Keratinocyte (primary cell): ENCODE measurements around the gene ARHGEF16. TPM values are rescaled to one million over a fixed set of nuclear protein-coding genes. Genes with fewer than 3 reads are reported as not detected.

Source experiments
- DNase-seq: peaks from one replicate; pipeline ENCODE4 v3.0.0-alpha.2; 2011; ENCODE audit warnings: low read depth, missing footprints, low spot score
- FAIRE-seq: peaks from 2 replicates; lab custom pipeline; 2011; peaks lifted over from hg19 to GRCh38; lab: Jason Lieb, UNC
- H2AFZ ChIP-seq: 2 replicates; pipeline ENCODE4 v1.6.0; 2012; ENCODE audit warnings: low read length, control low read depth, inconsistent platforms; ENCODE audit not compliant: control insufficient read depth
- H3K27ac ChIP-seq: 2 replicates; pipeline ENCODE4 v1.5.1; 2011; ENCODE audit warnings: low read length; ENCODE audit not compliant: control insufficient read depth, insufficient read depth
- H3K27me3 ChIP-seq: 3 replicates; pipeline ENCODE4 v1.6.0; 2011; ENCODE audit warnings: low read length; ENCODE audit not compliant: control insufficient read depth, insufficient read depth; ENCODE audit errors: extremely low read depth
- H3K36me3 ChIP-seq, 2 experiments: 2 replicates in 1 of 2; 3 replicates in 1 of 2; pipeline ENCODE4 v1.5.1; 2011; ENCODE audit warnings: low read length in 2 of 2, mild to moderate bottlenecking in 1 of 2; ENCODE audit not compliant: control insufficient read depth in 2 of 2, insufficient read depth in 2 of 2; ENCODE audit errors: extremely low read depth in 1 of 2
- H3K4me1 ChIP-seq: 3 replicates; pipeline ENCODE4 v1.5.1; 2011; ENCODE audit warnings: low read length; ENCODE audit not compliant: control insufficient read depth, insufficient read depth; ENCODE audit errors: extremely low read depth
- H3K4me2 ChIP-seq: 3 replicates; pipeline ENCODE4 v1.6.0; 2011; ENCODE audit warnings: low read depth, low read length; ENCODE audit not compliant: control insufficient read depth, insufficient read depth; ENCODE audit errors: extremely low read depth
- H3K4me3 ChIP-seq, 3 experiments: fragments of 200-600 bp in 1 of 3; sonication (generic) in 1 of 3; 2 replicates in 2 of 3; 3 replicates in 1 of 3; pipeline ENCODE4 v1.5.1; 2011 to 2016; ENCODE audit warnings: low read length in 3 of 3, mild to moderate bottlenecking in 3 of 3, control low read depth in 2 of 3, inconsistent platforms in 1 of 3, low read depth in 1 of 3, mixed read lengths in 1 of 3, mixed run types in 1 of 3, moderate library complexity in 1 of 3; ENCODE audit not compliant: control insufficient read depth in 2 of 3, insufficient read depth in 2 of 3; ENCODE audit errors: extremely low read depth in 1 of 3
- H3K79me2 ChIP-seq: 2 replicates; pipeline ENCODE4 v1.6.0; 2012; ENCODE audit warnings: low read length; ENCODE audit not compliant: control insufficient read depth, insufficient read depth
- H3K9ac ChIP-seq: 3 replicates; pipeline ENCODE4 v1.6.0; 2011; ENCODE audit warnings: low read length; ENCODE audit not compliant: control insufficient read depth, insufficient read depth; ENCODE audit errors: extremely low read depth
- H3K9me1 ChIP-seq: 3 replicates; pipeline ENCODE4 v1.6.0; 2011; ENCODE audit warnings: low read length; ENCODE audit not compliant: control insufficient read depth, insufficient read depth; ENCODE audit errors: extremely low read depth
- H3K9me3 ChIP-seq: 2 replicates; pipeline ENCODE4 v1.5.1; 2012; ENCODE audit warnings: low read depth, low read length; ENCODE audit not compliant: control insufficient read depth
- H4K20me1 ChIP-seq: 3 replicates; pipeline ENCODE4 v1.6.0; 2011; ENCODE audit warnings: low read length; ENCODE audit not compliant: control insufficient read depth, insufficient read depth; ENCODE audit errors: extremely low read depth
- EZH2 ChIP-seq: IDR thresholded peaks from one replicate; pipeline ENCODE4 v1.6.1; 2012; ENCODE audit warnings: inconsistent platforms, mild to moderate bottlenecking, low read length, moderate library complexity
- dilution Hi-C: fragments of 300-500 bp; cut with MboI; formaldehyde crosslinking; loops from one replicate; pipeline ENCODE4 v1.7.0; 2020; ENCODE audit warnings: low sequenced_read_pairs; ENCODE audit not compliant: extremely low pct_ligation_motif_present
- polyA plus RNA-seq, 5 experiments: library from polyadenylated mRNA; depleted of rRNA in 3 of 5; stranded (reverse) in 3 of 5; stranded (forward) in 1 of 5; unstranded in 1 of 5; fragments of >200 nt; gene quantifications; 1 replicate in 1 of 5; 2 replicates in 3 of 5; 3 replicates in 1 of 5; pipeline versions ENCODE4 v1.2.1 to v1.2.3, GENCODE V29; 2011 to 2012; ENCODE audit warnings: missing spikeins in 2 of 5, low read depth in 1 of 5, low replicate concordance in 1 of 5
- TF ChIP-seq, protein P1 (sequence below), 3 experiments: IDR thresholded peaks in 1 of 3; conservative IDR thresholded peaks in 1 of 3; optimal IDR thresholded peaks in 1 of 3; 2 replicates in 2 of 3; 3 replicates in 1 of 3; pipeline versions ENCODE3 to v1.5.1; 2011; ENCODE audit warnings: low read length in 3 of 3, mild to moderate bottlenecking in 3 of 3, moderate library complexity in 2 of 3, control low read depth in 1 of 3, inconsistent platforms in 1 of 3; ENCODE audit not compliant: insufficient read depth in 2 of 3; ENCODE audit errors: extremely low read depth in 1 of 3

The ARHGEF16 gene
- polyA plus RNA-seq, 1 donor (not counting 4 experiments of a cell fraction or from before 2014, with no cell fraction given), result 6.2 TPM

DNA sequence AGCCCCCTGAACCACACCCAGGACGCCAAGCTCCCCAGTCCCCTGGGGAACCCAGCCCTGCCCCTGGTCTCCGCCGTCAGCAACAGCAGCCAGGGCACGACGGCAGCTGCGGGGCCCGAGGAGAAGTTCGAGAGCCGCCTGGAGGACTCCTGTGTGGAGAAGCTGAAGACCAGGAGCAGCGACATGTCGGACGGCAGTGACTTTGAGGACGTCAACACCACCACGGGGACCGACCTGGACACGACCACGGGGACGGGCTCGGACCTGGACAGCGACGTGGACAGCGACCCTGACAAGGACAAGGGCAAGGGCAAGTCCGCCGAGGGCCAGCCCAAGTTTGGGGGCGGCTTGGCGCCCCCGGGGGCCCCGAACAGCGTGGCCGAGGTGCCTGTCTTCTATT lies 42.7 kb upstream of the ARHGEF16 start:
- FAIRE-seq (no peak), DNase-seq (no peak)
- H3K27me3 ChIP-seq, result no peaks in the 10 kb centered on the region

DNA sequence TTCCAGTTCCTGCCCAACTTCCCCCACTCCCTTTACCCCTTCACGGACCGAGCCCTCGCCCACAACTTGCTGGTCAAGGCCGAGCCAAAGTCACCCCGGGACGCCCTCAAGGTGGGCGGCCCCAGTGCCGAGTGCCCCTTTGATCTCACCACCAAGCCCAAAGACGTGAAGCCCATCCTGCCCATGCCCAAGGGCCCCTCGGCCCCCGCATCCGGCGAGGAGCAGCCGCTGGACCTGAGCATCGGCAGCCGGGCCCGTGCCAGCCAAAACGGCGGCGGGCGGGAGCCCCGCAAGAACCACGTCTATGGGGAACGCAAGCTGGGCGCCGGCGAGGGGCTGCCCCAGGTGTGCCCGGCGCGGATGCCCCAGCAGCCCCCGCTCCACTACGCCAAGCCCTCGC lies 42.1 kb upstream of the ARHGEF16 start:
- Histone ChIP-seq H3K27ac (no peak overlapping the region), H3K9ac (no peak overlapping the region), H3K4me2 (no peak overlapping the region), H3K79me2 (no peaks in the 10 kb centered on the region), H2AFZ (no peak overlapping the region), H3K9me3 (peaks cover 4% of the 10 kb centered on the region), H3K36me3 (no peaks in the 10 kb centered on the region), H3K4me3 (no peak overlapping the region), H3K4me1 (no peaks in the 10 kb centered on the region), H3K27me3 (no peaks in the 10 kb centered on the region), H3K9me1 (no peaks in the 10 kb centered on the region), H4K20me1 (no peaks in the 10 kb centered on the region)
- FAIRE-seq, result no peak
- dilution Hi-C loops, result loop anchor here (25.0 kb wide), 1 partner anchor 1000 kb away; the partner anchor contains the start of gene PEX10
- no peak for DNase-seq
- TF ChIP-seq, protein P1, sequence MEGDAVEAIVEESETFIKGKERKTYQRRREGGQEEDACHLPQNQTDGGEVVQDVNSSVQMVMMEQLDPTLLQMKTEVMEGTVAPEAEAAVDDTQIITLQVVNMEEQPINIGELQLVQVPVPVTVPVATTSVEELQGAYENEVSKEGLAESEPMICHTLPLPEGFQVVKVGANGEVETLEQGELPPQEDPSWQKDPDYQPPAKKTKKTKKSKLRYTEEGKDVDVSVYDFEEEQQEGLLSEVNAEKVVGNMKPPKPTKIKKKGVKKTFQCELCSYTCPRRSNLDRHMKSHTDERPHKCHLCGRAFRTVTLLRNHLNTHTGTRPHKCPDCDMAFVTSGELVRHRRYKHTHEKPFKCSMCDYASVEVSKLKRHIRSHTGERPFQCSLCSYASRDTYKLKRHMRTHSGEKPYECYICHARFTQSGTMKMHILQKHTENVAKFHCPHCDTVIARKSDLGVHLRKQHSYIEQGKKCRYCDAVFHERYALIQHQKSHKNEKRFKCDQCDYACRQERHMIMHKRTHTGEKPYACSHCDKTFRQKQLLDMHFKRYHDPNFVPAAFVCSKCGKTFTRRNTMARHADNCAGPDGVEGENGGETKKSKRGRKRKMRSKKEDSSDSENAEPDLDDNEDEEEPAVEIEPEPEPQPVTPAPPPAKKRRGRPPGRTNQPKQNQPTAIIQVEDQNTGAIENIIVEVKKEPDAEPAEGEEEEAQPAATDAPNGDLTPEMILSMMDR (optimal IDR thresholded peaks at IDR 0.05 in 1 of 3, IDR thresholded peaks at IDR 0.05 in 1 of 3, conservative IDR thresholded peaks at IDR 0.05 in 1 of 3; ENCODE audit: extremely low read depth in 1 of 3, insufficient read depth in 2 of 3, low read length in 3 of 3), result no peak
- no peak for TF ChIP-seq EZH2

More for the DNA sequence above, 42.7 kb upstream of the ARHGEF16 start:
- no peak overlapping the region for H3K9ac ChIP-seq
- dilution Hi-C loops, result loop anchor here (25.0 kb wide), 1 partner anchor 1000 kb away; the partner anchor contains the start of gene PEX10
- no peaks in the 10 kb centered on the region for H4K20me1 ChIP-seq
- no peaks in the 10 kb centered on the region for H3K9me1 ChIP-seq
- H3K4me3 ChIP-seq, result no peak overlapping the region
- no peaks in the 10 kb centered on the region for H3K4me1 ChIP-seq
- H3K79me2 ChIP-seq, result no peaks in the 10 kb centered on the region
- H3K27ac ChIP-seq, result no peak overlapping the region
- H3K36me3 ChIP-seq, result no peaks in the 10 kb centered on the region
- no peak for TF ChIP-seq EZH2
- TF ChIP-seq, protein P1 (optimal IDR thresholded peaks at IDR 0.05 in 1 of 3, IDR thresholded peaks at IDR 0.05 in 1 of 3, conservative IDR thresholded peaks at IDR 0.05 in 1 of 3; ENCODE audit: extremely low read depth in 1 of 3, insufficient read depth in 2 of 3, low read length in 3 of 3), result no peak
- peaks cover 4% of the 10 kb centered on the region for H3K9me3 ChIP-seq
- no peak overlapping the region for H2AFZ ChIP-seq
- H3K4me2 ChIP-seq, result no peak overlapping the region
